Head of caudate nucleus (tissue), 42 donors: ENCODE measurements around the gene GPR142.
A peak's percentile ranks its signal among the peaks of the same experiment; 100 is the strongest.

Experiments used
- DNase-seq, 42 donors: peaks; one replicate each; pipeline versions ENCODE4 v3.0.0 to v3.0.0-alpha.2; 2020 to 2021; ENCODE audit warnings: mixed read lengths in 7 of 42
- intact Hi-C: fragments of 100-400 bp; cut with DNase I; formaldehyde crosslinking; loops from one replicate; pipeline ENCODE4 v1.15.0; 2022

Gene GPR142

DNA sequence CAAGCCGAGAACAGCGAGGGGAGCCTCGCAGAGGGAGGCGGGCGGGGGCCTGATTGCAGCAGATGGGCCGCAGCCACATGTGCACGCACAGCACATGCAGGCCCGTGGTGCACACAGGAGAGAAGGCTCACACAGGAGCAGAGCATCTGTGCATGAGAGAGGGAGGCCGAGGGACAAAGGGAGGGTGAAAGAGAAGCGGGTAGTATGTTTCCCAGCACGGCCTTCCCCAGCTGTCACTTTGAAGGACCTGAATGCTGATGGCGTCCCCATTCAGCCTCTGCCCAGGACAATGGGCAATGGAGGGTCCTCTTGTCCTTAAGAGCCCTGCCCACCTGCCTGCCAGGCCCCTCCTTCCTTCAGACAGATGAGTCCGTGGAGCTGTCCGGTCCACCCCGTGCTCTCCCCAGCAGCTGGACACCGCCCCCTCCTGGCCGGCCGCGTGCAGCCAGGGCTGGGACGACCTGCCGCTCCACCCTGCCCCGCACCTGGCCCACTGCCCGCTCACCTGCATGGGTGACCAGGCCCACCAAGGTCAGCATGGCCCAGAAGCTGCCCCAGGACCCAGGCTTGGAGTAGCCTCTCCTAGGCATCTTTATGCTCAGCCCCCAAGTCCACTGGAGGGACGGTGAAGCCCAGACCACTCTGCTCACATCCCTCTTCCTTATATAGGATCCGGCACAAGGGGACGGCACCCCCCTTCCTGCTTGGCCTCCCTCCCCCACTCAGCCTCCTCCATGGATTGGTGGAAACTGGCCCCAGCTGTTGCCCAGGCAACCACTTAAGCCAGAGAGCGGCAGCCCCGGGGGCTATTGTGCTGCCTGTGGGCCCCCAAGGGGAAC lies 5.9 kb upstream of the GPR142 start, which contains the start of gene BTBD17:
Gene BTBD17 (minus strand): TSS at position 639 of the 839 bp plus-strand sequence. CDS start 49 bp downstream, at position 590.
- intact Hi-C loops = loop anchor here (2.0 to 5.0 kb wide), 2 partner anchors 55 to 149 kb away; partner anchors contain the start of gene TTYH2
- peak; percentile 38 to 91 (median 78) for DNase-seq

- intact Hi-C loops = loop anchor here (5.0 kb wide), 1 partner anchor 150 kb away; the partner anchor contains the start of gene TTYH2
- DNase-seq = peak in 2 of 42 donors; percentile 31 to 32
Measured at GRCh38 chr17:74362069-74362405, 5.3 kb upstream of the GPR142 start.

DNA sequence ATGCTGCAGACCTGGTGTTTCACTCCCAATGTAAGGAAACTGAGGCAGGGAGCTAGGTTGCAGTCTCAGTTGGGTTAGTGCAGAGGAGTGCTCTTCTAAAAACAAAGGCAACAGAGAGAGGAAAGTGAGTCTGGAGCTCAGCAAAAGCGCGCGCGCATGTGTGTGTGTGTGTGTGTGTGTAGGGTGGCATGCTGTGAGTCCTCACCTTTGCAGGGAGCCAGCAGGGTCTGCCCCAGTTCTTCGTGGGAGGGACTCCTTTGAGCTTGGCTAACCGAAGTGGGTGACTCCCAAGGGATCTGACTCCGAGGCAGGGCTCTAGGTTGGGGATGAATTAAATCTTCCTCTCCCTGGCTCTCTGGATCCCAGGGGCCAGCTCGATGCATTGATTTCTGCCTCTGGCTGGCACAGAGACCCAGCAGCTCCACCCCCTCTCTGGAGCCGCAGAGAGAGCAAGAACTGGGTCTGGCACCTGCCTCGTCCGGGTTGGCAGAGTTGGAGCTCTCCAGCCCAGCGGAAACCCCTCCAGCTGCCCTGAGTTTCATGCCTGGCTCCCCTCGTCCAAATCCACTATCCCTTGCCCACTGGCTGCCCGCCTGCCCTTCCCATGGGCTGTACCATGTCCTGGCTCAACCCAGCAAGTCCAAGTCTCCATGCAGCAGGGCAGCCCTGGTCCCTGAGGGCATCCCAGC lies 4.4 kb upstream of the GPR142 start:
- intact Hi-C loops = loop anchor here (5.0 kb wide), 1 partner anchor 151 kb away; the partner anchor contains the start of gene TTYH2
- peak in 37 of 42 donors; percentile 21 to 75 (median 59) for DNase-seq

DNA sequence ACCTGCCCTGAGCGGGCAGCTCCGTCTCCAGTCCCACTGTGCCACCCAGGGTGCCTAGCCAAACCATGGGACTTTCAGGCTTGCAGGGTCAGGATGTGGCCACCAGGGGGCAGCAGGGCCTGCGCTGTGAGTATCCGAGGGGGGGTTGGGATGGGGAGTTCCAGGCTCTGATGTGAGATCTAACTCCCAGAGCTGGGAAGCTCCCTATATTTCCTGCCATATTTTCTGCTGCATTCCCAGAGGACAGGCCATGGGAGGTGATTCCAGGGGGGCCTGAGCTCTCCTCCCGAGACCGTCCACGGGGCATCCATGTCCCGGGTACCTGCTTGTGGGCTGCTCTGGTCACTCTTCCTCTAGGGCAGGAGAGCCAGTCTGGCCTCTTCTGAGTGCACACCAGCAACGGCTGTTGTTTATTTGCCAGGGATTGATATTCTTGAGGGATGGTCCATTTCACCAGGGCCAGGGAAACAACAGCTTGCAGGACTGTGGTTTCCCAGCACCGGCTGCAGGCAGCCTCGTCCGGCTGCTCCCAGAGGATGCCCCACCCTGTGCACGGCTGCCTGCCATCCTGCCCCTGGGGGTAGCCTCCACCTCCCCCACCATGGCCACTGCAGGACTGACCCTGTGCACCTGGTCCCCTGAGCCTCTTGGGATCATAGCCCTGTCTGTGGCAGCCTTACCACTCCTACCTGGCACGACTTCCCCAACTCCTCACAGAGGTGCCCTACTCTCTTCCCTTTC lies 1.2 kb downstream of the GPR142 start:
- peak; percentile 67 to 95 (median 87) for DNase-seq
- intact Hi-C loops = no loop called here

GRCh38 chr17:74369221-74369620 lies 1.9 kb downstream of the GPR142 start:
- DNase-seq = peak in 18 of 42 donors; percentile 19 to 57 (median 42)

DNA sequence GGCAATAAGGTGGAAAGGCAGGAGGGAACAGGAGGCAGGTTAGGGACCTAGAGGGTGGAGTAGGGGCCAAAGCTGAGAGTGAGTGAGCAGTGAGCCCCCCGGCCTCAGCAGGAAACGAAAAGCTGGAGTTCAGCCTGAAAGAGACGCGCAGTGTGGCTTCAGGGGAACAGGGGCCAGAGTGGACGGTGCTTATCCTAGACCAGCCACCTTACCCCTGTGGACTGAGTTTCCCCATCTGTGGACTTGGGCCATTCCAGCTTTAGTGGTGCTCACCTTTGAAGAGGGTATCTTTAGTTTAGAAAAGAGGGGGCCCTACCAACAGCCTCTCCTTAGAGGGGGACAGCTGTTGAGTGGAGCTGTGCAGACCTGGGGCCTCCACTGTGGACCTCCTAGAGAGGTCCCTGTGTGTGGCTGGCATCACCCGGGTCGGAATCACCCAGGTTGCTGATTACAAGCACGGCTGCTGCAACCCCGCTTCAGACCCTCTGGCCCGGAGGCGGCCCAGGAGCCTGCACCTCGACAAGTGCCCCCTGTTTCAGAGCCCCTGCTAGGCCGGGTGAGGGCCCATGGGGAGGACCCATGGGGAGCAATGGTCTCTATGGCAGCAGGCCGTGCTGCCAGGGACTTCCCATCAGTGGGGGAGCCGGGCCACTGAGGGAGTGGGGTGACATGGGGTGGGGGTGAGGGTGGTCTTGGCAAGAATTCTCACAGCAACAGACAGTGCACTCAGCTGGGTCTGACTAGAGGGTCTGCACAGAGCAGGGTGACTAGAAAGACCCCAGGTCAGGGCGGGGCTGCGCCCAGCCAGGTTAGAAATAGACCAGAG lies 2.6 kb downstream of the GPR142 start:
- intact Hi-C loops = no loop called here
- no peak for DNase-seq

More at GRCh38 chr17:74369221-74369620, 1.9 kb downstream of the GPR142 start:
- intact Hi-C loops = no loop called here

DNA sequence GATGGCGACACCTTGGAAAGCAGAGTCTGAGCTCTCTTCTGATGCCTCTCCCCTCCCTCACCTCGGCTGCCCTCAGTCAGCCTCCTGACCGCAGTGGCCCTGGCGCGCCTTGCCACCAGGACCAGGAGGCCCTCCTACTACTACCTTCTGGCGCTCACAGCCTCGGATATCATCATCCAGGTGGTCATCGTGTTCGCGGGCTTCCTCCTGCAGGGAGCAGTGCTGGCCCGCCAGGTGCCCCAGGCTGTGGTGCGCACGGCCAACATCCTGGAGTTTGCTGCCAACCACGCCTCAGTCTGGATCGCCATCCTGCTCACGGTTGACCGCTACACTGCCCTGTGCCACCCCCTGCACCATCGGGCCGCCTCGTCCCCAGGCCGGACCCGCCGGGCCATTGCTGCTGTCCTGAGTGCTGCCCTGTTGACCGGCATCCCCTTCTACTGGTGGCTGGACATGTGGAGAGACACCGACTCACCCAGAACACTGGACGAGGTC lies 4.4 kb downstream of the GPR142 start:
- DNase-seq = no peak
- intact Hi-C loops = no loop called here

GRCh38 chr17:74372426-74372825 lies 5.1 kb downstream of the GPR142 start:
- intact Hi-C loops = no loop called here
- no peak for DNase-seq

DNA sequence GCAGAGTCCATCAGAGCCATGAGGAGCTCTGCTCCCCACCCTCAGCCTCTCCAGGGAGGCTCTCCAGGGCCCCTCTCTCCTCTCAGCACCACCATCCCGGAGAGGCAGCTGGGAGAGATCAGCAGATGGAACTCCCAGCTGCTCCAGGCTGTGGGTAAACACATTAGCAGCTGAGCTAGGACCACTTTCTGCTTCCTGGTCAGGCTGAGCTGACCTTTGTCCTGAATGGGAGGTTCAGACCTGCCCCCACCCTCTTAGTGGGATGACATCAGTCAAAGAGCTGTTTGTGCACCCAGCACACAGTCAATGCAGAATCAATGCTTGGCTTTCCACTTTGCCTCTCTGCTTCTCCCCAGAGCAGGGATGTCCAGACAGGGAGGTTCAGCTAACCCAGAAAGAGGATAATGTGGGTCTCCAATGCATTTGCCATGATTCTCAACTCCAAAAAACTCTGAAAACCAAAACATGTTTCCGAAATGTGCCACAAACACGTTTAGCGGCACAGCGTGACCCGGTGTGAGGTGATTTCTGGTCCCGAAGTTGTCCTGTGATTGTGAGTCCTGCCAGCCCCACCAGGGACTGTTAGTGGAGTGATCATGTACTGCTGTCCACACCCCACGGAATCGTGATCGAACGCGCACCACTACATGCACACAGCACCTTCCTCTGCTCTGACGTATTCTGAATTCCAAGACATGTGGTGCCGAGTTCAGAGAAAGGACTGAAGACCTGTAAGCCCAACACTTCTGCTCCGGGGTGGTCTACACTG lies 6.7 kb downstream of the GPR142 start:
- DNase-seq = peak; percentile 38 to 93 (median 82)
- intact Hi-C loops = no loop called here

DNA sequence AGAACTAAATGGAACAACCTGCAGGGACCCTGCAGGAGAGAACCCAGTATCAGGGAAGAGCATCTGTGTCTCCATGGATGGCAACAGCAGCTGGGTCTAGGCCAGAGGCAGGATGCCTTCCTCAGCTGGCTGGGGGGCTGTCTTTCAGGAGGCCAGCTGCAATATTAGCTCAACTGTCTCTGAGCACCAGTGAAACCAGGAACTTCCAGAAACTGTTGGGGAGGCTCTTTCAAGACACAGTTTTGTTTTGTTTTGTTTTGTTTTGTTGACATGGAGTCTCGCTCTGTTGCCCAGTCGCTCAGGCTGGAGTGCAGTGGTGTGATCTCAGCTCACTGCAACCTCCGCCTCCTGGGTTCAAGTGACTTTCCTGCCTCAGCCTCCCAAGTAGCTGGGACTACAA lies 7.6 kb downstream of the GPR142 start:
- peak in 5 of 42 donors; percentile 36 to 58 (median 45) for DNase-seq
- intact Hi-C loops = no loop called here

- DNase-seq = peak; percentile 72 to 97 (median 92)
- intact Hi-C loops = loop anchor here (2.0 kb wide), 1 partner anchor 77 kb away; no protein-coding TSS in a partner anchor
Measured at GRCh38 chr17:74379495-74380085, 12.3 kb downstream of the GPR142 start.

- no peak for DNase-seq
- intact Hi-C loops = no loop called here
Measured at GRCh38 chr17:74380086-74380958, 13.0 kb downstream of the GPR142 start.

DNA sequence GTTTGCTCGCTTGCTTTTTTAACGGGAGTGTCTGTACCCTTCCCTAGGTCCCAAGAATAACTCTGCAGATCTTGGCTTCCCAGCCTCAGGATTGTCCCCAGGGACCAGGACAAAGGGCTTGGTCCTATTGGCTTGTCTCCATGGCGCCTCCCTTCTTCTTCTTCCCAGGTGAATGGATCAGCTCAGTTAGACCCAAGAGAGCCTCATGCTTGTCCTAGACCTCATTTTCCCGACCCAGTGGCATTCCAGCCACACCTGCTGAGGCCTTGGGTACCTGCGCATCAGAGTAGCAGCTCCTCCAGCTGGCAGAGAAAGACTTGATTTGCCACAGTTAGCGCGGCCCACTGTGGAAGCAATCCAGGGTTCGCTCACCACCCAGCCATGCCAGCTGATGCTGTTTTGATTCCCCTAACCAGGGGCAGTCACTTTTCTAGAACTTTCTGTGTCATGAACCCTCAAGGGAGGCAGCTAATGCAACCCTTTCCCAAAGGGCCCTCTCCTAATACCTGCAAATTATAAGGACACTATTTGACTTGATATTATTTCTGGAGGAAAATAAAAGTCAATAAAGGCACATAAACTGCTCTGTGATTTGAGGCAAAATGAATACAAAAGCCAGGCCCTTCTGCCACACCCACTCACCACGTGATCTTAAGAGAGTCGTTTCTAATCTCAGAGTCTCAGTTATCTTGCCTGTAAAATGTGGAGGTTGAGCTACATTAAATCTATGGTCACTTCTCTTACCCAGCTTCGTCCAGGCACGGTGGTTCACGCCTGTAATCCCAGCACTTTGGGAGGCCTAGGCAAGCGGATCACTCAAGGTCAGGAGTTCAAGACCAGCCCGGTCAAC lies 13.9 kb downstream of the GPR142 start:
- intact Hi-C loops = no loop called here
- no peak for DNase-seq

DNA sequence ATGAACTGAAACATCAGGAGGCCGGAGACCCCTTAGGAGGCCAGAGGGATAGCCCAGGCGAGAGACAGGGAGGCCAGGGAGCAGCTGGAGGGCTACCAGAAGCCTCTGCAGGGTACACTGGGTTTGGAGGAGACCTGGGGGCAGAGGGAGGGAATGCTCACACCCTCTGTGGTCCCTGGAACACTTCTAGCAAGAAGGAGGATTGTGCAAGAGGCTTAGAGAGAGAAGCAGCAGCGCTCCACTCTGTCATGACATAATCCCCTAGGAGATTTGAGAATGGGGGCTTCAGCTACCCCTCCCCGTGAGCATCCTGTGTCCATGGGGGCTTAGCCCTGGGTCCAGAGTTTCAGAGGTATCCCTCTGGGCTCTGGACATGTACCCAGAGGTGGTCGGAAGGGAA lies 15.8 kb downstream of the GPR142 start:
- no peak for DNase-seq
- intact Hi-C loops = no loop called here

DNA sequence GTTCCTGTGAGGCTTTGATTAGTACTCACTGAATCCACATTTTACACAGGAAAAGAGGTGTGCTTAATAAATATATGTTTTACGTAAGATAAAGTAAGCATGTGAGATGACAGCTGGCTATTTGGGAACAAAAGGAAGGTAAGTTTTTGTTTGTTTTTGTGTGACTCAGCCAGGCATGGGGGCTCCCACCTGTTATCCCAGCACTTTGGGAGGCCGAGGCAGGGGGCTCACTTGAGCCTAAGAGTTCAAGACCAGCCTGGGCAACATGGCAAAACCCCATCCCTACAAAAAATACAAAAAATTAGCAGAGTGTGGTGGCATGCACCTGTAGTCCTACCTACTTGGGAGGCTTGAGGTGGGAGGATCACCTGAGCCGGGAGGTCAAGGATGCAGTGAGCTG lies 17.9 kb downstream of the GPR142 start:
- intact Hi-C loops = no loop called here
- no peak for DNase-seq
